Gastroesophageal sphincter (tissue), 4 donors: ENCODE results near the gene KDM3B. TPM values are rescaled to one million over a fixed set of nuclear protein-coding genes. Genes with fewer than 3 reads are reported as not detected.

ENCODE experiments used
- ATAC-seq: fragments of 150-250 bp; one replicate; pipeline ENCODE4 v1.9.1; 2016; ENCODE audit warnings: mild to moderate bottlenecking, moderate library complexity
- H3K27ac ChIP-seq, 4 donors: fragments of 200-600 bp; sonication (generic) in 3 of 4; 1 replicate in 3 of 4; 2 replicates in 1 of 4; pipeline ENCODE4 v1.5.1; 2016 to 2019
- H3K27me3 ChIP-seq: fragments of 200-600 bp; sonication (generic); one replicate; pipeline ENCODE4 v1.5.1; 2019
- H3K36me3 ChIP-seq, 2 donors: fragments of 200-600 bp; sonication (generic); one replicate each; pipeline ENCODE4 v1.5.1; 2019; ENCODE audit warnings: control low read depth in 1 of 2
- H3K4me1 ChIP-seq, 3 donors: fragments of 200-600 bp; sonication (generic); 1 replicate in 2 of 3; 2 replicates in 1 of 3; pipeline ENCODE4 v1.5.1; 2016 to 2019; ENCODE audit warnings: control low read depth in 2 of 3
- H3K4me3 ChIP-seq, 2 donors: fragments of 200-600 bp; sonication (generic); one replicate each; pipeline ENCODE4 v1.5.1; 2019; ENCODE audit warnings: mild to moderate bottlenecking in 1 of 2, moderate library complexity in 1 of 2
- H3K9me3 ChIP-seq, 3 donors: fragments of 200-600 bp; sonication (generic); one replicate each; pipeline ENCODE4 v1.5.1; 2017 to 2019; ENCODE audit warnings: control low read depth in 2 of 3
- CTCF ChIP-seq, 4 experiments: fragments of 200-600 bp in 2 of 4; fragments of 450-650 bp in 2 of 4; sonication (generic) in 1 of 4; IDR thresholded peaks; one replicate each; pipeline ENCODE4 v1.5.1; 2017 to 2019; ENCODE audit warnings: antibody characterized with exemption in 4 of 4, mild to moderate bottlenecking in 2 of 4, moderate library complexity in 2 of 4
- EP300 ChIP-seq: sonication (generic); formaldehyde crosslinking; IDR thresholded peaks from one replicate; pipeline ENCODE4 v1.6.1; 2017; ENCODE audit warnings: antibody characterized with exemption, mild to moderate bottlenecking
- POLR2A ChIP-seq, 2 donors: fragments of 450-650 bp; IDR thresholded peaks; one replicate each; pipeline ENCODE4 v1.6.1; 2017; ENCODE audit warnings: antibody characterized with exemption in 2 of 2, mild to moderate bottlenecking in 2 of 2, moderate library complexity in 1 of 2
- POLR2AphosphoS5 ChIP-seq: sonication (generic); formaldehyde crosslinking; IDR thresholded peaks from one replicate; pipeline ENCODE4 v1.6.1; 2017; ENCODE audit warnings: antibody characterized with exemption
- WGBS, 2 donors: methylation state at CpG; one replicate each; pipeline ENCODE4 v1.1.5; 2018; ENCODE audit warnings: low coverage in 1 of 2; 5-methylcytosine and 5-hydroxymethylcytosine counted together
- total RNA-seq, 4 donors: library from RNA; depleted of rRNA; stranded (reverse); fragments of >200 nt; gene quantifications; one replicate each; pipeline ENCODE4 v1.1.0, GENCODE V29; 2016

Gene KDM3B
- total RNA-seq, 4 donors from 2014 or later = 63.4 to 94.0 (median 77.8) TPM

GRCh38 chr5:138438724-138439476 is 86.4 kb downstream of the KDM3B start, which contains the start of gene REEP2:
REEP2 (plus strand) TSS chr5:138439057; CDS start chr5:138439209, 152 bp downstream.
- TF ChIP-seq EP300 (no peak), CTCF (IDR thresholded peaks at IDR 0.05) (peak in 2 of 4 experiments; percentile 31 to 32), POLR2A (IDR thresholded peaks at IDR 0.05) (peak in 1 of 2 donors; percentile 10)
- Histone ChIP-seq H3K36me3 (peaks cover 0 to 37% of the 10 kb centered on the region in 2 donors), H3K27ac (peak within 1 kb of the TSS; percentile 0 to 79 (median 76)), H3K9me3 (no peaks in the 10 kb centered on the region), H3K27me3 (no peaks in the 10 kb centered on the region), H3K4me3 (peak within 1 kb of the TSS; percentile 40 to 60), H3K4me1 (peaks cover 0 to 31% (median 15%) of the 10 kb centered on the region in 3 donors)
- 0 to 10% methylated on average over 2 of the region's 65 CpGs for WGBS, 2 donors
- ATAC-seq = peak; percentile 78

GRCh38 chr5:138439477-138440158 is 87.1 kb downstream of the KDM3B start:
- 0 to 16% methylated on average over 1 to 5 of the region's 20 CpGs for WGBS, 2 donors
- peak overlapping the region; percentile 0 to 79 (median 76) for H3K27ac ChIP-seq
- peak; percentile 21 for ATAC-seq

GRCh38 chr5:138440159-138441073 is 87.9 kb downstream of the KDM3B start:
- H3K27ac ChIP-seq = peak overlapping the region; percentile 0 to 79 (median 76)

More at GRCh38 chr5:138439477-138440158, 87.1 kb downstream of the KDM3B start:
- H3K9me3 ChIP-seq = no peaks in the 10 kb centered on the region
- H3K4me1 ChIP-seq = peaks cover 0 to 31% (median 15%) of the 10 kb centered on the region in 3 donors
- H3K36me3 ChIP-seq = peaks cover 0 to 36% of the 10 kb centered on the region in 2 donors
- H3K4me3 ChIP-seq = peak overlapping the region; percentile 40 to 60
- TF ChIP-seq POLR2AphosphoS5 (no peak), EP300 (no peak), CTCF (IDR thresholded peaks at IDR 0.05) (peak in 1 of 4 experiments; percentile 7)
- H3K27me3 ChIP-seq = no peaks in the 10 kb centered on the region

More at GRCh38 chr5:138440159-138441073, 87.9 kb downstream of the KDM3B start:
- no peaks in the 10 kb centered on the region for H3K9me3 ChIP-seq
- WGBS, 2 donors = 68 to 69% methylated on average over 3 to 10 of the region's 17 CpGs
- peak overlapping the region; percentile 40 to 60 for H3K4me3 ChIP-seq
- H3K27me3 ChIP-seq = no peaks in the 10 kb centered on the region
- H3K36me3 ChIP-seq = peaks cover 0 to 33% of the 10 kb centered on the region in 2 donors
- no peak for TF ChIP-seq POLR2A (IDR thresholded peaks at IDR 0.05)
- TF ChIP-seq CTCF (IDR thresholded peaks at IDR 0.05) = no peak
- TF ChIP-seq POLR2AphosphoS5 = no peak
- TF ChIP-seq EP300 = no peak
- peaks cover 0 to 31% (median 15%) of the 10 kb centered on the region in 3 donors for H3K4me1 ChIP-seq
- no peak for ATAC-seq
